MM.1S (cell line): ENCODE data around the gene EEF1AKMT1.

Experiments used
- CTCF ChIP-seq: fragments of 300-600 bp; sonication (generic); IDR thresholded peaks from 2 replicates; pipeline ENCODE4 v1.5.1; 2016; ENCODE audit warnings: antibody characterized with exemption, low read length, mixed read lengths
- EZH2 ChIP-seq: fragments of 300-600 bp; sonication (generic); optimal IDR thresholded peaks from 2 replicates; pipeline ENCODE3; 2017; ENCODE audit warnings: low read depth, mild to moderate bottlenecking, antibody characterized with exemption, low read length, mixed read lengths

- TF ChIP-seq CTCF (no peak), EZH2 (no peak)
Observed at GRCh38 chr13:20700288-20700687, 73.5 kb downstream of the EEF1AKMT1 start.
